Erythroblast (primary cell): ENCODE data around the gene ANKH.

Experiments used
- GATA1 ChIP-seq: IDR thresholded peaks from 2 replicates; pipeline ENCODE4 v1.6.1; 2011; ENCODE audit warnings: low read depth, mild to moderate bottlenecking, control low read depth, low read length, moderate library complexity
- POLR2A ChIP-seq: IDR thresholded peaks from 2 replicates; pipeline ENCODE4 v1.6.1; 2011; ENCODE audit warnings: mild to moderate bottlenecking, low read length

GRCh38 chr5:14869233-14869632, 2.3 kb downstream of the ANKH start:
- TF ChIP-seq POLR2A: peak; percentile 48
- no peak for TF ChIP-seq GATA1
